ENCODE results near the gene PRDM16.
A peak's percentile ranks its signal among the peaks of the same experiment; 100 is the strongest.

PRDM16 gene

DNA sequence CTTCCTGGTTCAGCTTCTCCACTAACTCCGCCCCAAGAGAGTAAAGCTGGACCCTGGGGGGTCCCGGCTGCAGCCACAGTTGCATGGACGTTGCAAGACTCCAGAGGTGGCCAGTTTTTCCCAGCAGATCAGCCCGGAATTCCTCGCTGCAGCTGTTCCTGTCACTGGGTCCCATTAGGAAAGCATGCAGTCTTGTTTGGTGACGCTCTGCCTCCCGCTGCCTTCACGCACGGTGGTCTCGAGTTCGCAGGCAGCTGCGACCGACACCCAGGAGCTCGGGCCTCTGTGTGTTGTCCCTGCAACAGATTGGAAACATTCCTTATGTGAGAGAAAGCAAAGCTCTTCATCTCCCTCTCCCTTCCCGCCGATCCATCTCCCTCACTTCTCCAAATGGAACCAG, 162.8 kb downstream of the PRDM16 start:
- Histone ChIP-seq H3K4me1 (ENCODE audit: control insufficient read depth in 2 of 2, insufficient read depth in 1 of 2, low read depth in 1 of 2, low read length in 2 of 2) (peaks cover 0 to 29% of the 10 kb centered on the region in 2 donors), H2BK5ac (ENCODE audit: low read length) (no peak overlapping the region), H2BK15ac (ENCODE audit: low read length) (no peak overlapping the region), H3K23ac (ENCODE audit: low read depth, low read length, poor library complexity) (no peak overlapping the region), H3K4me2 (ENCODE audit: insufficient read depth, low read length, poor library complexity, severe bottlenecking) (no peak overlapping the region), H3K9me3 (replicated peaks in 1 of 2; ENCODE audit: control insufficient read depth in 2 of 2, insufficient read depth in 1 of 2, low read depth in 1 of 2, low read length in 2 of 2) (no peaks in the 10 kb centered on the region), H2AFZ (ENCODE audit: low read length) (no peak overlapping the region), H3K18ac (ENCODE audit: low read length) (peak overlapping the region; percentile 48), H3K4me3 (ENCODE audit: low read length in 2 of 2) (no peak overlapping the region), H2BK120ac (ENCODE audit: low read depth, low read length) (no peak overlapping the region), H2BK12ac (ENCODE audit: low read length) (no peak overlapping the region), H3K27me3 (ENCODE audit: control insufficient read depth in 3 of 3, insufficient read depth in 3 of 3, low read depth in 1 of 3, low read length in 3 of 3) (peaks cover 0 to 88% (median 0%) of the 10 kb centered on the region in 3 experiments), H3K9ac (ENCODE audit: low read depth, low read length, poor library complexity) (no peak overlapping the region), H3K14ac (ENCODE audit: low read length) (no peak overlapping the region), H4K91ac (ENCODE audit: low read depth, low read length, poor library complexity) (no peak overlapping the region), H3K36me3 (replicated peaks in 1 of 2; ENCODE audit: control insufficient read depth in 2 of 2, insufficient read depth in 2 of 2, low read length in 2 of 2) (no peaks in the 10 kb centered on the region), H2AK5ac (ENCODE audit: low read depth, low read length) (peak overlapping the region; percentile 61), H4K8ac (ENCODE audit: low read depth, low read length) (no peak overlapping the region), H3K79me1 (ENCODE audit: low read depth, low read length) (peaks cover 3% of the 10 kb centered on the region), H3K27ac (replicated peaks; ENCODE audit: low read length) (no peak overlapping the region), H3K4ac (ENCODE audit: low read length) (no peak overlapping the region)
- no peak for DNase-seq (ENCODE audit: low spot score)
- WGBS, 2 donors (ENCODE audit: extremely low coverage in 2 of 2, insufficient read length in 2 of 2, insufficient replicate concordance in 1 of 2): no CpG with 5 or more reads among the region's 16 CpGs

DNA sequence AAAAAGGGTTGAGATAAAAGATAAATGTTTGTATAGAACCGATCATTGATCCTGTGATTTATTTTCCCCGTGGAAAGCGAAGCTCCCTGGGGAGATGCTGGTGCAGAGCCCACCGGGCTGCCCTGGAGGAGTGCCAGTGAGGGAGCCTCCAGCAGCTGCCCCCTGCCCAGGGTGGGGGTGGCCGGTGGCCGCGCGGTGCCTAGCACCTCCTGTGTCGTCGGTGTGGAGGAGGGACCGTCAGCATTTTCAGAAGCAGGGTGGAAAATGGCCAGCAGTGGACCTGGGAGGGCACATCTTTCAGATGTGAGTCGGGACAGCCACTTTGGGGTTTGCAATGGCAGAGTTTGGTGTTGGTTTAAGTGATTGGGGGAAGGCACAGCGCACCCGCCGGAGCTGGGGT, 164.0 kb downstream of the PRDM16 start:
- H3K14ac ChIP-seq (ENCODE audit: low read length): no peak overlapping the region
- no peak overlapping the region for H2BK120ac ChIP-seq (ENCODE audit: low read depth, low read length)
- H2BK5ac ChIP-seq (ENCODE audit: low read length): peak overlapping the region; percentile 56
- peak overlapping the region; percentile 7 for H3K9ac ChIP-seq (ENCODE audit: low read depth, low read length, poor library complexity)
- no peak overlapping the region for H2BK12ac ChIP-seq (ENCODE audit: low read length)
- no peak overlapping the region for H4K91ac ChIP-seq (ENCODE audit: low read depth, low read length, poor library complexity)
- H3K4me1 ChIP-seq (ENCODE audit: control insufficient read depth in 2 of 2, insufficient read depth in 1 of 2, low read depth in 1 of 2, low read length in 2 of 2): peaks cover 0 to 17% of the 10 kb centered on the region in 2 donors
- no CpG with 5 or more reads among the region's 15 CpGs for WGBS, 2 donors (ENCODE audit: extremely low coverage in 2 of 2, insufficient read length in 2 of 2, insufficient replicate concordance in 1 of 2)
- H3K79me1 ChIP-seq (ENCODE audit: low read depth, low read length): peaks cover 3% of the 10 kb centered on the region
- no peak overlapping the region for H4K8ac ChIP-seq (ENCODE audit: low read depth, low read length)
- peak overlapping the region; percentile 77 for H3K18ac ChIP-seq (ENCODE audit: low read length)
- DNase-seq (ENCODE audit: low spot score): no peak
- H3K4me2 ChIP-seq (ENCODE audit: insufficient read depth, low read length, poor library complexity, severe bottlenecking): no peak overlapping the region
- H3K4me3 ChIP-seq (ENCODE audit: low read length in 2 of 2): no peak overlapping the region
- peak overlapping the region; percentile 37 for H2BK15ac ChIP-seq (ENCODE audit: low read length)
- no peaks in the 10 kb centered on the region for H3K9me3 ChIP-seq (replicated peaks in 1 of 2; ENCODE audit: control insufficient read depth in 2 of 2, insufficient read depth in 1 of 2, low read depth in 1 of 2, low read length in 2 of 2)
- H2AK5ac ChIP-seq (ENCODE audit: low read depth, low read length): peak overlapping the region; percentile 56
- peaks cover 0 to 85% (median 0%) of the 10 kb centered on the region in 3 experiments for H3K27me3 ChIP-seq (ENCODE audit: control insufficient read depth in 3 of 3, insufficient read depth in 3 of 3, low read depth in 1 of 3, low read length in 3 of 3)
- H3K36me3 ChIP-seq (replicated peaks in 1 of 2; ENCODE audit: control insufficient read depth in 2 of 2, insufficient read depth in 2 of 2, low read length in 2 of 2): no peaks in the 10 kb centered on the region
- no peak overlapping the region for H3K23ac ChIP-seq (ENCODE audit: low read depth, low read length, poor library complexity)
- no peak overlapping the region for H2AFZ ChIP-seq (ENCODE audit: low read length)
- no peak overlapping the region for H3K27ac ChIP-seq (replicated peaks; ENCODE audit: low read length)
- no peak overlapping the region for H3K4ac ChIP-seq (ENCODE audit: low read length)

DNA sequence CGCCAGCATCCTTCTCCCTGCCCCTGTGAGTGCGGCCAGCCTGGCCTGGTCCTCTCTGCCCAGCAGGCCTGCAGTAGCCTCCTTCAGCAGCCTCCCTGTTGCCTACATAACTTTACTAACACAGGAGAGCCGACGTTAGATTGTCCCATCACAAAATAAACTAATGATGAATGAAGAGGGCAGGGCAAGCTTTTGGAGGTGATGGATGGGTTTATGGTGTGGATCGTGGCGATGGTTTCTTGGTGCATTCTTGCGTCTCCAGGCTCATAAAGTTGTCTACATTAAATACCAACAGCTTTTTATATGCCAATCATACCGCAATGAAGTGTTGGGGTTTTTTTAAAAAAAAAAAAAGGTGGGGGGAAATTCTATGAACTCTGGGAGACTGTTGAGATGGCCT, 164.5 kb downstream of the PRDM16 start:
- no CpG with 5 or more reads among the region's 8 CpGs for WGBS, 2 donors (ENCODE audit: extremely low coverage in 2 of 2, insufficient read length in 2 of 2, insufficient replicate concordance in 1 of 2)
- Histone ChIP-seq H3K4me1 (ENCODE audit: control insufficient read depth in 2 of 2, insufficient read depth in 1 of 2, low read depth in 1 of 2, low read length in 2 of 2) (peaks cover 0 to 14% of the 10 kb centered on the region in 2 donors), H3K36me3 (replicated peaks in 1 of 2; ENCODE audit: control insufficient read depth in 2 of 2, insufficient read depth in 2 of 2, low read length in 2 of 2) (no peaks in the 10 kb centered on the region), H2BK120ac (ENCODE audit: low read depth, low read length) (no peak overlapping the region), H4K8ac (ENCODE audit: low read depth, low read length) (no peak overlapping the region), H2BK5ac (ENCODE audit: low read length) (no peak overlapping the region), H2BK15ac (ENCODE audit: low read length) (no peak overlapping the region), H2AFZ (ENCODE audit: low read length) (no peak overlapping the region), H3K14ac (ENCODE audit: low read length) (no peak overlapping the region), H3K18ac (ENCODE audit: low read length) (peak overlapping the region; percentile 77), H2BK12ac (ENCODE audit: low read length) (no peak overlapping the region), H4K91ac (ENCODE audit: low read depth, low read length, poor library complexity) (no peak overlapping the region), H3K9ac (ENCODE audit: low read depth, low read length, poor library complexity) (no peak overlapping the region), H3K4ac (ENCODE audit: low read length) (no peak overlapping the region), H3K9me3 (replicated peaks in 1 of 2; ENCODE audit: control insufficient read depth in 2 of 2, insufficient read depth in 1 of 2, low read depth in 1 of 2, low read length in 2 of 2) (no peaks in the 10 kb centered on the region), H3K79me1 (ENCODE audit: low read depth, low read length) (peaks cover 3% of the 10 kb centered on the region), H3K4me3 (ENCODE audit: low read length in 2 of 2) (peak overlapping the region in 1 of 2 donors; percentile 9), H2AK5ac (ENCODE audit: low read depth, low read length) (peak overlapping the region; percentile 56), H3K27ac (replicated peaks; ENCODE audit: low read length) (no peak overlapping the region), H3K27me3 (ENCODE audit: control insufficient read depth in 3 of 3, insufficient read depth in 3 of 3, low read depth in 1 of 3, low read length in 3 of 3) (peaks cover 0 to 81% (median 0%) of the 10 kb centered on the region in 3 experiments), H3K4me2 (ENCODE audit: insufficient read depth, low read length, poor library complexity, severe bottlenecking) (no peak overlapping the region), H3K23ac (ENCODE audit: low read depth, low read length, poor library complexity) (no peak overlapping the region)
- DNase-seq (ENCODE audit: low spot score): no peak

DNA sequence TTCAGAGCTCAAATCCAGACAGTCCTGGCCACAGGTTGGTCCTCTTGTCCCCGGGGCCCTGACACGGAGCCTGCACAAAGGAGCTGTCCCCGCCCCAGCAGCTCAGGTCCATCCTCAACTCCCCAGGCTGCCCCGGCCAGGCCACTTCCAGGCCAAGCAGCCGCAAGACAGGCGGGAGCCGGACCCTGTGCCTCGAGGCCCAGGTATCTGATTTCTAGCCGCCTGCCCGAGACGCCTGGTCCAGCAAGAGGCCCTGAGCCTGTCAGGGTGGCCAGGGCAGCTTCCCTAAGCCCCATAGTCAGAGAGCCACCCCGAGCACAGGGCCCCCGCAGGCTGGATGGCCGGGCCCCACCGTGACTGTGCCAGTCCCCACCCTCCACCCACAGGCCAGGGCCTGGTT, 165.3 kb downstream of the PRDM16 start:
- peaks cover 3% of the 10 kb centered on the region for H3K79me1 ChIP-seq (ENCODE audit: low read depth, low read length)
- peaks cover 0 to 74% (median 0%) of the 10 kb centered on the region in 3 experiments for H3K27me3 ChIP-seq (ENCODE audit: control insufficient read depth in 3 of 3, insufficient read depth in 3 of 3, low read depth in 1 of 3, low read length in 3 of 3)
- peak overlapping the region; percentile 63 for H3K14ac ChIP-seq (ENCODE audit: low read length)
- H3K4me1 ChIP-seq (ENCODE audit: control insufficient read depth in 2 of 2, insufficient read depth in 1 of 2, low read depth in 1 of 2, low read length in 2 of 2): peaks cover 0 to 14% of the 10 kb centered on the region in 2 donors
- H2BK15ac ChIP-seq (ENCODE audit: low read length): no peak overlapping the region
- no peak overlapping the region for H3K9ac ChIP-seq (ENCODE audit: low read depth, low read length, poor library complexity)
- peak overlapping the region; percentile 26 for H3K23ac ChIP-seq (ENCODE audit: low read depth, low read length, poor library complexity)
- H2AK5ac ChIP-seq (ENCODE audit: low read depth, low read length): peak overlapping the region; percentile 68
- no peak overlapping the region for H3K4me3 ChIP-seq (ENCODE audit: low read length in 2 of 2)
- no peak for DNase-seq (ENCODE audit: low spot score)
- H3K36me3 ChIP-seq (replicated peaks in 1 of 2; ENCODE audit: control insufficient read depth in 2 of 2, insufficient read depth in 2 of 2, low read length in 2 of 2): no peaks in the 10 kb centered on the region
- no CpG with 5 or more reads among the region's 15 CpGs for WGBS, 2 donors (ENCODE audit: extremely low coverage in 2 of 2, insufficient read length in 2 of 2, insufficient replicate concordance in 1 of 2)
- no peak overlapping the region for H4K91ac ChIP-seq (ENCODE audit: low read depth, low read length, poor library complexity)
- H2BK12ac ChIP-seq (ENCODE audit: low read length): peak overlapping the region; percentile 46
- H3K4ac ChIP-seq (ENCODE audit: low read length): no peak overlapping the region
- H2BK120ac ChIP-seq (ENCODE audit: low read depth, low read length): no peak overlapping the region
- no peak overlapping the region for H3K4me2 ChIP-seq (ENCODE audit: insufficient read depth, low read length, poor library complexity, severe bottlenecking)
- H2BK5ac ChIP-seq (ENCODE audit: low read length): no peak overlapping the region
- H3K18ac ChIP-seq (ENCODE audit: low read length): peak overlapping the region; percentile 74
- no peak overlapping the region for H4K8ac ChIP-seq (ENCODE audit: low read depth, low read length)
- no peak overlapping the region for H2AFZ ChIP-seq (ENCODE audit: low read length)
- peaks cover 0 to 2% of the 10 kb centered on the region in 2 donors for H3K9me3 ChIP-seq (replicated peaks in 1 of 2; ENCODE audit: control insufficient read depth in 2 of 2, insufficient read depth in 1 of 2, low read depth in 1 of 2, low read length in 2 of 2)
- H3K27ac ChIP-seq (replicated peaks; ENCODE audit: low read length): no peak overlapping the region

Measured in neuronal stem cell (in vitro differentiated cells).